ENCODE results near the gene BMPR1B.
"Not testable (repeated sequence)": the region's sequence is repeated elsewhere in the genome, so short reads cannot be mapped to it uniquely, and the experiment has no call there.

BMPR1B gene

GRCh38 chr4:95093936-95094929 is 336.5 kb downstream of the BMPR1B start:
- DNase-seq: no peak

DNA sequence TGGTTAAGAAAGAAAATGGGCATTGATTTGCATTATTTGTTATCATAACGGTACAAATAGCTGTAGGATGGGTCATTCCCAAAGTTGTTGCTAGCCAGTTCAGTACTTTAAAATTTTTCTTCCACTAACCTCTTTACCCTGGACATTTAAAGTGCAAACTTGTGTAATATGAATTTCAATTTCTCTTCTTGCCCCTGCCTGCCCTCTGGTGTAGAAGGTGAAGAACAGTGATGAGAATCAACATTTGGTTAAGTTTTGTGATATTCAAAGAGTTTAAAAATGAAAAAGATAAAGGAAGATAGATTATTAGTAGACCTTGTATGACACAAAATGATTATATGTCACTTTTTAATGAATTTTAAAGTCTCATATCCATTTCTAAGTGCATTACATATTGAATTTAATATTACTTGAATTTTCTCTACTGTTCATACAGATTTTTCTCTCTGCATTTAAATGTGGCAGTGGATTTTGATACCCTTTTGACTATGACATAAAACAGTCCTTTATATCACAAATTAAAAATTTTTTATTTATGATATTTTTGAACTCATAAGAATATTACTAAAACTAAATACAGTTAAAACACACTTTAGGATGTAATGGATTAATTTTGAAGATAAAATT is 337.7 kb downstream of the BMPR1B start:
- no peak for DNase-seq

- DNase-seq: no peak
Observed at GRCh38 chr4:95102162-95102790, 344.5 kb downstream of the BMPR1B start.

DNA sequence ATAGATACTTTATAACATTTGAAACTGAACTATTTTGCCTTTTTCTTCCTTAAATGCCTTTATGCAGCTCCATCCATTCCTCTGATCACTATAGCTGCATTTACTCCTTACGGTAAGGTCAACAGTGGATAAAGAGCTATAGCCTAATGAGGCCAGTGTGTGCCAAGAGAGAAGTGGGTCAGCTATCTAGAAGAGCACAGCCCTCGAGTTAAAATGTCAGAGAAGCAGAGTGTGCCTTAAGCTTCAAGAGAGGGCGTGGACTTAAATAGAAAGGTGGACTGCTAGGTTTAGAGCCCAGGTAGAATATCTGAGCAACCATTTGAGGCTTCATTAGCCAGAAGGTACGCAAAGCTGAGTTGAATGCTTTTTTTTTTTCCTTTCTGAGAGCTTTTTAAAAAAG is 347.4 kb downstream of the BMPR1B start:
- no peak for DNase-seq

DNA sequence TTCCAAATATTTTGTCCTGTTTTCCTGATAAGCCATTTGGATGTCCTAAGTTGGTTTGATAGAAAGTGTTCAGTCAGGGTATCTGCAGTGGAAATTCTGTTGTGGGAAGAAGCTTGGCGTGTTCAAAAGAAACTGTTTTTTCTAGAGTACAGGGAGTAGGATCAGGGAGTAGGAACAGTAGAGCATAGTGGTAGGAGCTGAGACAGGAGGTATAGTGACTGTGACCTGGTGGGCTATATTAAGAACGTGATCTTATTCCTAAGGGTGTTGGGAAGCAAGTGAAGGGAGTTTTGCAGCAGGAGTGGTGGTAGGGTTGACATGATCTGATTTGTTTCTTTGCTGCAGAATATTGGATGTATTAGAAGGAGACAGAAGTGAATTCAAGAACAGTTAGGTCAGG is 348.2 kb downstream of the BMPR1B start:
- DNase-seq: no peak

DNA sequence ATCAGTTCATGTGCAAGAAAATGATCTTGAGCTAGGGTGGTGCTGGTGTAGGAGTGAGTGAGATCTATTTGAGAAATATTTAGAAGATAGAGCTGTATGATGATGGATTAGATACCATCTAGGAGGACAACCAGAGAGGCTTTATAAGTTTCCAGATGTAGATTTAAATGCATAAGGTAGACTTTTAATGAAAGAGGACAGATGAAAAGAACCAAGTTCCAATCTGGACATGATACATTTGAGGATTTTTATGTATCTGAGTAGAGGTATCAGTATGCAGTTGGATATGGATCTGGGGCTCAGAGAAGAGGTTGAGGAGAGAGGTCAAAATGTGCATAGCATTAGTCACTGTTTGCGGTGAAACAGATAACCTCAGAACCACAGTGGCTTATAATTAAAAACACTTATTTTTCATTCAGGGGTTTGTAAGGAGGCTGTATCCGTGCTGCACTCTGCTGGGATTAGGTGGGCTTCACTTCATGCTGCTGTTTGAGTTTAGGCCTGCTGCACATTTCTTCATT is 348.7 kb downstream of the BMPR1B start:
- DNase-seq: no peak

GRCh38 chr4:95107004-95107403 is 349.2 kb downstream of the BMPR1B start:
- DNase-seq: no peak

GRCh38 chr4:95107635-95108034 is 349.9 kb downstream of the BMPR1B start:
- no peak for DNase-seq

GRCh38 chr4:95108883-95109421 is 351.2 kb downstream of the BMPR1B start:
- DNase-seq: no peak

DNA sequence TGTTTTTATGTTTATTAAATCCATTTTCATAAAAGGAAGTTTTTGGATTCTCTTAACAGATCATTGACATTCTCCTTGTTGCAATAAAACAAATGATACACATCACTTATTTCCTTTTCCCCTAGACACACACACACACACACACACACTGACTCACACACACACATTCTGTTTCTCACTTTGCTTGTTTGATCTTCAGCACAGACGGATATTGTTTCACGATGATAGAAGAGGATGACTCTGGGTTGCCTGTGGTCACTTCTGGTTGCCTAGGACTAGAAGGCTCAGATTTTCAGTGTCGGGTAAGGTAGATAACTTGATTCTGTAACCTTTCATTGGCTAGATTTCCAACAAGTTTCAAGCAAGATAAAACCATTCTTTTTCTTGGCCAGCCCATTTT is 356.8 kb downstream of the BMPR1B start:
- DNase-seq: no peak

- no peak for DNase-seq
Observed at GRCh38 chr4:95118497-95118896, 360.7 kb downstream of the BMPR1B start.

DNA sequence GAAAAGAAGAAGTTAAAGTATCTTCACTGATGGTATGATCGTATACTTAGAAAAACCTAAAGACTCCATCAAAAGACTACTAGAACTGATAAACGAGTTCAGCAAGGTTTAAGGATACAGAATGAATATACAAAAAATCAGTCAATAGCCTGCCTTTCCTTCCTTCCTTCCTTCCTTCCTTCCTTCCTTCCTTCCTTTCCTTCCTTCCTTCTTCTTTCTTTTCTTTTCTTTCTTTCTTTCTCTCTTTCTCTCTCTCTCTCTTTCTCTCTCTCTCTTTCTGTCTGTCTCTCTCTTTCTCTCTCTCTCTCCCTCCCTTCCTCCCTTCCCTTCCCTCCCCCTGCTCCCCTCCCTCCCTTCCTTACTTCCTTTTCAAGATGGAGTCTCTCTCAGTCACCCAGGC is 362.7 kb downstream of the BMPR1B start:
- DNase-seq: no peak

DNA sequence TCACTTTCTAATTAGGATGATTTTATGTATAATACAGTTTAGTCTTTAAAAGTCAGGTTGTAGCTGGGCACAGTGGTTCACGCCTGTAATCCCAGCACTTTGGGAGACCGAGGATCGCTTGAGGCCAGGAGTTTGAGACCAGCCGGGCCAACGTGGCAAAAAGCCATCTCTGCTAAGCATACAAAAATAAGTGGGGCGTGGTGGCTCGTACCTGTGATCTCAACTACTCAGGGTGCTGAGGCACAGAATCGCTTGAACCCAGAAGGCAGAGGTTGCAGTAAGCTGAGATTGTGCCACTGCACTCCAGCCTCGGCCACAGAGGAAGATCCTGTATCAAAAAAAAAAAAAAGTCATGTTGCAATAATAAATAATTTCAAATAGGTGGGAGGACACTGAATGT is 364.2 kb downstream of the BMPR1B start:
- no peak for DNase-seq

GRCh38 chr4:95124906-95125504 is 367.2 kb downstream of the BMPR1B start:
- DNase-seq: no peak

DNA sequence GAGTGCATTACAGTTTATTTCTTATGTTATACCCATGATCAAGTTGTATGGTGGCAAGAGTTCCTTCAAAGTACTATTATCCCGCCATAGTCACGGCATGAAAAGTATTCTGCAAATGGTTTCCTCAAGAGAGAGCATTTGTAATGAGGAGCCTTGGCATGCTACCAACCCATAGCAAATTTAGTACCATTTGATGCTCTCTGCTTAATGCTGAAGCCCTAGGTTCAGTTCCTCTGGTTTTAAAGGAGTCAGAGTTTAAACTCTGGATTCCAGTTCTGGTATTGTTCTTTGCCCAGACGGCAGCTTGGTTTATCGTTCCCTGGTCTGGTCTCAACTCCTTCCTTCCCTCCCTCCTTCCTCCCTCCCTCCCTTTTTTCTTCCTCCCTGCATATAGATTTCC is 371.3 kb downstream of the BMPR1B start:
- DNase-seq: no peak

GRCh38 chr4:95129821-95130311 is 372.1 kb downstream of the BMPR1B start:
- no peak for DNase-seq

GRCh38 chr4:95134016-95134415 is 376.3 kb downstream of the BMPR1B start:
- not testable (repeated sequence) for DNase-seq

DNA sequence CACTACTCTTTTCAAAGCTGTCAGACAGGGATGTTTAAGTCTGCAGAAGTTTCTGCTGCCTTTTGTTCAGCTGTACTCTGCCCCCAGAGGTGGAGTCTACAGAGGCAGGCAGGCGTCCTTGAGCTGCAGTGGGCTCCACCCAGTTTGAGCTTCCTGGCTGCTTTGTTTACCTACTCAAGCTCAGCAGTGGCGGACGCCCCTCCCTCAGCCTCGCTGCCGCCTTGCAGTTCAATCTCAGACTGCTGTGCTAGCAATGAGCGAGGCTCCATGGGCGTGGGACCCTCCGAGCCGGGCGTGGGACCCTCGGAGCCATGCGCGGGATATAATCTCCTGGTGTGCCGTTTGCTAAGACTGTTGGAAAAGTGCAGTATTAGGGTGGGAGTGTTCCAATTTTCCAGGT is 381.7 kb downstream of the BMPR1B start:
- DNase-seq: not testable (repeated sequence)

- DNase-seq: no peak
Observed at GRCh38 chr4:95141361-95141760, 383.6 kb downstream of the BMPR1B start.

DNA sequence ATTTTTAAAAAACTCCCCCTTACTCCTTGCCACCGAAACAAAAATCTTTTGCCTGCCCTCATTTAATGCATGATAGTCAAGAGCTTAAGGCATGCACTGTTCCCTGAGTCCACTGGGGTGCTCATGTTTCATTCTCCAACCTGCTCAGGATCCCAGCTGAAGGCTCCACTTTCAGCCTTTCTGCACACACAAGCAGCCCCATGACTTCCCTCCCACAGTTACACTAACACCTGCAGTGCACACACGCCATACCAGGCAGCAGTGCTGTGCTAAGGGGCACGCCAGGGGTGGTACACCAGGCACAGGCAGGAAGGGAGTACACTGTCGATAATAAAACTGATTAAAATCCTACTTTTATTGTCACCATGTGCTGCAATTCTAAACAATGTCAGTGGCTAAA is 385.2 kb downstream of the BMPR1B start:
- DNase-seq: no peak

GRCh38 chr4:95151255-95151654 is 393.5 kb downstream of the BMPR1B start:
- no peak for DNase-seq

GRCh38 chr4:95153182-95153581 is 395.4 kb downstream of the BMPR1B start:
- no peak for DNase-seq

Measured in NCI-H1105 (cell line).